Cardiac muscle cell (in vitro differentiated cells and primary cell): ENCODE data around the gene BOD1. TPM values are rescaled to one million over a fixed set of nuclear protein-coding genes. Genes with fewer than 3 reads are reported as not detected.
A peak's percentile ranks its signal among the peaks of the same experiment; 100 is the strongest.

Experiments
- DNase-seq, 2 donors: peaks; one replicate each; pipeline versions ENCODE4 v3.0.0 to v3.0.0-alpha.2; 2010 to 2017; ENCODE audit warnings: low read depth in 1 of 2, low spot score in 1 of 2
- H3K27ac ChIP-seq: fragments of 200-600 bp; sonication (generic); 2 replicates; pipeline ENCODE4 v1.5.1; 2016
- H3K27me3 ChIP-seq: fragments of 200-600 bp; sonication (generic); 2 replicates; pipeline ENCODE4 v1.6.0; 2016; ENCODE audit warnings: control low read depth
- H3K36me3 ChIP-seq: fragments of 200-600 bp; sonication (generic); 2 replicates; pipeline ENCODE4 v1.5.1; 2016; ENCODE audit warnings: control low read depth
- H3K4me1 ChIP-seq: fragments of 200-600 bp; sonication (generic); 2 replicates; pipeline ENCODE4 v1.8.1; 2017; ENCODE audit warnings: low read depth, mild to moderate bottlenecking, mixed run types
- H3K4me3 ChIP-seq: fragments of 200-600 bp; sonication (generic); 2 replicates; pipeline ENCODE4 v1.5.1; 2016; ENCODE audit warnings: mild to moderate bottlenecking
- H3K9me3 ChIP-seq: fragments of 200-600 bp; sonication (generic); 2 replicates; pipeline ENCODE4 v1.5.1; 2017; ENCODE audit warnings: low read depth, mild to moderate bottlenecking, control low read depth
- polyA plus RNA-seq: library from polyadenylated mRNA; unstranded; fragments of >200 nt; fragmentation: Nextera tagmentation; extraction: Ambion mirVana; gene quantifications from 2 replicates; pipeline ENCODE4 v1.2.1, GENCODE V29; 2016
- total RNA-seq: library from RNA; depleted of rRNA; stranded (reverse); fragments of >200 nt; gene quantifications from 2 replicates; pipeline ENCODE4 v1.2.3, GENCODE V29; 2016
- TF ChIP-seq, protein P1 (sequence below): IDR thresholded peaks from 2 replicates; pipeline ENCODE4 v1.5.1; 2012; ENCODE audit warnings: low read depth, mild to moderate bottlenecking, low read length

Gene BOD1
- total and polyA plus RNA-seq, 2 experiments from 2014 or later: 80.5 to 94.9 TPM

DNA sequence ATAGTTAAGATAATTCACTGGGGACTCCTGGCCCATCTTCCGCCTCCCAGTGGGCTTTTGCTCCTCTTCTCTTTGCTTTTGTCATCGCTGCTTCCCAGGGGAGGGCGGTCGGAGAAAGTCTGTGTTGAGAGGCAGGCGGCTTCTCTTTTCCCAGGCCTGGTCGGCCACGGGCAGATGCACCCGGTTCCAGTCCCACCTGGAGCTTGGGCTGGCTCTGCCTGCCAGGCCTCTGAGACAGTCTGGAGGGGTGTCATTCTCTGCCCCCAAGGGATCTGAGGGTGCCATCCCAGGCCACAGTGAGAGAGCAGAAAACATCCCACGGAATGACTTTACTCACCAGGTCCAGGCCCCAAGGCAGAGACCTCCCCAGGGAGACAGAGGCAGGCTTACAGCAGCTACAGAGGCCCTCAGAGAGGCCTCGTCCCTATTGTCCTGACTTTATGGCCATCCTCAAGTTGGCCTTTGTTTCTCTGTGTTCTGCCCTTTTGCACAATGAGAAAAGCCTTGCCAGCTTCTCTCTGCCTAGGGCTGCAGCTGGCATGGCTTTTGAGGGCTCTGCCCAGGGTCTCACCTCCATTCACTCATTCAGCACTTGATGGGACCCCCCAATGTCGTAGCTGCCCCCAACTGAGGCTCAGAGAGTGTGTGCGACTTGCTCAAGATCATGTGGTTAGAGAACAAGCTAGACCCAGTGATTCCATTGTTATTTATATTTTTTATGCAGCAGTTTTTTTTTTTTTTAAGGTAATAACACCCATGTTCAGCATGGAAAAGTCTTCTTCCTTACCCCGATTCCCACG is 44.2 kb upstream of the BOD1 start:
- no peaks in the 10 kb centered on the region for H3K36me3 ChIP-seq
- no peaks in the 10 kb centered on the region for H3K27me3 ChIP-seq
- no peak for DNase-seq
- H3K4me1 ChIP-seq: no peaks in the 10 kb centered on the region
- no peak overlapping the region for H3K4me3 ChIP-seq
- no peak overlapping the region for H3K27ac ChIP-seq
- no peaks in the 10 kb centered on the region for H3K9me3 ChIP-seq
- TF ChIP-seq, protein P1, sequence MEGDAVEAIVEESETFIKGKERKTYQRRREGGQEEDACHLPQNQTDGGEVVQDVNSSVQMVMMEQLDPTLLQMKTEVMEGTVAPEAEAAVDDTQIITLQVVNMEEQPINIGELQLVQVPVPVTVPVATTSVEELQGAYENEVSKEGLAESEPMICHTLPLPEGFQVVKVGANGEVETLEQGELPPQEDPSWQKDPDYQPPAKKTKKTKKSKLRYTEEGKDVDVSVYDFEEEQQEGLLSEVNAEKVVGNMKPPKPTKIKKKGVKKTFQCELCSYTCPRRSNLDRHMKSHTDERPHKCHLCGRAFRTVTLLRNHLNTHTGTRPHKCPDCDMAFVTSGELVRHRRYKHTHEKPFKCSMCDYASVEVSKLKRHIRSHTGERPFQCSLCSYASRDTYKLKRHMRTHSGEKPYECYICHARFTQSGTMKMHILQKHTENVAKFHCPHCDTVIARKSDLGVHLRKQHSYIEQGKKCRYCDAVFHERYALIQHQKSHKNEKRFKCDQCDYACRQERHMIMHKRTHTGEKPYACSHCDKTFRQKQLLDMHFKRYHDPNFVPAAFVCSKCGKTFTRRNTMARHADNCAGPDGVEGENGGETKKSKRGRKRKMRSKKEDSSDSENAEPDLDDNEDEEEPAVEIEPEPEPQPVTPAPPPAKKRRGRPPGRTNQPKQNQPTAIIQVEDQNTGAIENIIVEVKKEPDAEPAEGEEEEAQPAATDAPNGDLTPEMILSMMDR: no peak

DNA sequence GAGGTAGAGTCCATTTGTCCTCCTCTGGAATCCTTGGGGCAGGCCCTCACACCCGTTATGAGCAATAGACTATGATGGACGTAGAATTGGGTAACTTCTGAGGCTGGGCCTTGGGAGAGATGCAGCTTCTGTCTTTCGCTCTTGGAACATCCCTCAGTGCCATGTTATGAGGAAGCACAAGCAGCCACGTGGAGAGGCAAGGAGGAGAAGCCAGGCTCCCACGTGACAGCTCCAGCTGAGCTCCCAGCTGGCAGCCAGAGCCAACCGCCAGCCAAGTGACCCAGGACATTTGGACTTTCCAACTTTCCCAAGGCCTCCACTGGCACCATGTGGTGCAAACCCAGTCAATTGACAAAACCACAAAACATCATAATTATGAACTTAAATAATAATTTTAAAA is 43.0 kb upstream of the BOD1 start:
- DNase-seq: no peak
- Histone ChIP-seq H3K4me1 (no peaks in the 10 kb centered on the region), H3K9me3 (no peaks in the 10 kb centered on the region), H3K27me3 (no peaks in the 10 kb centered on the region), H3K4me3 (no peak overlapping the region), H3K27ac (no peak overlapping the region), H3K36me3 (no peaks in the 10 kb centered on the region)
- TF ChIP-seq, protein P1: no peak

DNA sequence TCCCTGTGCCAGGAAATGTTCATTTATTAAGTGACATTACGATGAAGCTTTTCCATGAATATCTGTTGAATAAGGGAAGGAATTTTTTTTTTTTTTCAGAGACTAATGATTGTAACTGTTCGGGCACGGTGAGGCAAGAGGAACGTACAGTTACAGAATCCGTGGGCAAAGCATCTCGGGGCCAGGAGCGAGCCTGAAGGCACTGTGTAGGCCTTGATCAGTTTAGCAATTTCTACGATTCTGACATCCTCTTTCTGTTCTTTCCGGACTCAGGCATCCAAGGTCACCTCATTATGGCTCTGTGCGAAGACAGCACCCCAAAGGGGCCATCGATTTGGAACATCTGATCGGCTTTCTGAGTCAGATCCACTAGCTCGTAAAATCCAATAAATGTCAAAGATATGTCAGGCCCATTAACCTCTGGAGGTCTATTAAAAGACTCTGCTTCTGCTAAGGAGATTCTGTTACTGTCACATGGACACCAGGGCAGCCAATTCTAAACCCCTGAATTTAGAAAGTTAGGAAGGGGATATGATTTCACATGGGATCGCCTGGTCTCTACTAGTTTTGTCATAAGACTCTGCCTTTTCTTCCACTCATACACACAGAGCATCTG is 41.4 kb upstream of the BOD1 start:
- TF ChIP-seq, protein P1: no peak
- H3K4me3 ChIP-seq: no peak overlapping the region
- H3K27me3 ChIP-seq: no peaks in the 10 kb centered on the region
- no peaks in the 10 kb centered on the region for H3K36me3 ChIP-seq
- no peaks in the 10 kb centered on the region for H3K4me1 ChIP-seq
- H3K9me3 ChIP-seq: no peaks in the 10 kb centered on the region
- DNase-seq: no peak
- H3K27ac ChIP-seq: no peak overlapping the region

DNA sequence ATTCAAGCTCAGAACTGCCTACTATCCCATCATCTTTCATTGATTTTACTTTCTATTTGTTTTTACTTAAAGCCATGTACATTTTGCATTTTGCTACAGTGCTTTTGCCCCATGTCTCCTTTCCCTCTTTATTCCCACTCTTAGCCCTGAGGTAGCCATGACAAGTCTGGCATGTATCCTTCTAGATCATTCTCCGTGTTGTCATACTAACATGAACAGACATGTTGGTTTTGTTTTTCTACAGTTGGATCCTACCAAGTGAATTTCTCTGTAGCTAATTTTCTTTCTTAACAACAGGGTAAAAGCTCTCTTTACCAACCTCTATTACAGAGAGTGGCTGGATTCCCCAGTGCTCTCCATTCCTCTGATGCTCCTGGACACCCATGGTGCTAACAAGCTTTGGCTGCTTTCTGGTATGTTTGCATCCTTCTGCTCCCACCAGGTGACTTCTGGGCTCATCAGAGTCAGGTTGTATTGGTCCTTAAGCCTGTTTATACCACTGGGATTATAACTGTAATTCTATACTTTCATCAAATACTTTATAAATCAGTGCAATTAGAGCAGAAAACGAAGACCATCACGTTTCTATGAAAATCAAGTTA is 38.8 kb upstream of the BOD1 start:
- Histone ChIP-seq H3K27ac (no peak overlapping the region), H3K9me3 (no peaks in the 10 kb centered on the region), H3K4me3 (no peak overlapping the region), H3K4me1 (no peaks in the 10 kb centered on the region), H3K36me3 (no peaks in the 10 kb centered on the region), H3K27me3 (no peaks in the 10 kb centered on the region)
- DNase-seq: no peak
- TF ChIP-seq, protein P1: no peak

DNA sequence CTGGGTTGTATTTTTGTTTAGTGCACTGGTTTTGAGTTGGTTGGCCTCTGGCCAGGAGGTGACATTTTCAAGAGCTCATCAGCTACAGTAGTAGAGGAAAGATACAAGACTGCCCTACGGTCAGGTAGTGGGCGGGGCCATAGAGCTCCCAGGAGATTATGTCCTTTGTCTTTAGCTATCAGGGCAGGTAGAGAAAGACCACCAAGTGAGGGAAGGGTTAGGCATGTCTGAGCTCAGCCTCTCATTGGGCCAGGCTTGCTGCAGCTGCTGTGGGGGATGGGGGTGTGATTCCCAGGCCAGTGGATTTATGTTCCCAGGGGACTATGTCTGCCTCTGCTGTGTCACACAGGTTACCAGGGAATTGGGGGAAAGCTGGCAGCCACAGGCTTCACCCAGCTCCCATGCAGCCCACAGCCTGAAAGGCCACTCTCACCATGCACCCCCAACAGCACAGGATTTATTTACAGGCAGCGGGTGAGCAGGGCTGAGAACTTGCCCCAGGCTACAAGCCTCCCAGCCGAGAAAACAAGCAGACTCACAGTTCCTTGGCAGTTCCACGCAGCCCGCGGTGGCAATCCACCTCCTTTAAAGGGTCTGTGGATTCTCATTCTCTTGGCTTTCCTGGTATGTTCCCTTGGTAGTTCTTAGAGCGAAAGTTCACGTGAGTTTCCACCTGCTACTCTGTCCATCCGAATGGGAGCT is 37.5 kb upstream of the BOD1 start:
- Histone ChIP-seq H3K9me3 (no peaks in the 10 kb centered on the region), H3K27me3 (no peaks in the 10 kb centered on the region), H3K27ac (no peak overlapping the region), H3K36me3 (no peaks in the 10 kb centered on the region), H3K4me3 (no peak overlapping the region), H3K4me1 (no peaks in the 10 kb centered on the region)
- peak in 1 of 2 donors; percentile 24 for DNase-seq
- TF ChIP-seq, protein P1: no peak
